Neural progenitor cell (in vitro differentiated cells): Measurements from ENCODE around the gene UPK3BL2.
"Not testable (repeated sequence)": the region's sequence is repeated elsewhere in the genome, so short reads cannot be mapped to it uniquely, and the experiment has no call there.

ENCODE experiments used
- CTCF ChIP-seq: fragments of 200-600 bp; sonication (generic); IDR thresholded peaks from 2 replicates; pipeline ENCODE4 v1.5.1; 2017; ENCODE audit warnings: antibody characterized with exemption, mild to moderate bottlenecking
- EZH2 ChIP-seq: fragments of 200-600 bp; sonication (generic); IDR thresholded peaks from 2 replicates; pipeline ENCODE4 v1.6.1; 2017; ENCODE audit warnings: antibody characterized with exemption, mild to moderate bottlenecking, moderate library complexity

- not testable (repeated sequence) for TF ChIP-seq CTCF, EZH2
These were observed 49.1 kb upstream of the UPK3BL2 start for GRCh38 chr7:102592477-102593019.
